SK-N-SH treated with all-trans-retinoic acid at 6 μM for 48 hours (cell line): ENCODE data around the gene SLMAP.
"Not testable (repeated sequence)": the region's sequence is repeated elsewhere in the genome, so short reads cannot be mapped to it uniquely, and the experiment has no call there.

ENCODE experiments used
- ATAC-seq: fragments of 200-7000 bp; cut with Tn5 transposase; 3 replicates; pipeline ENCODE4 v1.9.1; 2020; ENCODE audit warnings: mild to moderate bottlenecking, moderate library complexity
- ARNTL ChIP-seq: fragments of 450-650 bp; formaldehyde crosslinking; IDR thresholded peaks from 2 replicates; pipeline ENCODE4 v1.5.0; 2020; ENCODE audit warnings: low read depth, mild to moderate bottlenecking, moderate library complexity, borderline replicate concordance
- BACH2 ChIP-seq: fragments of 250-450 bp; sonication (Bioruptor Pico); IDR thresholded peaks from 2 replicates; pipeline ENCODE4 v1.9.0; 2021; ENCODE audit warnings: mild to moderate bottlenecking, borderline replicate concordance
- CSDC2 ChIP-seq: fragments of 250-450 bp; sonication (Bioruptor Pico); IDR thresholded peaks from 2 replicates; pipeline ENCODE4 v1.5.0; 2020; ENCODE audit warnings: mild to moderate bottlenecking, moderate library complexity
- CSRNP3 ChIP-seq: fragments of 250-450 bp; sonication (Bioruptor Pico); IDR thresholded peaks from 2 replicates; pipeline ENCODE4 v1.5.1; 2021; ENCODE audit warnings: mild to moderate bottlenecking, moderate library complexity
- ESRRG ChIP-seq: fragments of 250-450 bp; sonication (Bioruptor Pico); IDR thresholded peaks from 2 replicates; pipeline ENCODE4 v1.6.1; 2021; ENCODE audit warnings: mild to moderate bottlenecking
- GLIS3 ChIP-seq: fragments of 250-450 bp; sonication (Bioruptor Pico); IDR thresholded peaks from 2 replicates; pipeline ENCODE4 v1.5.0; 2020; ENCODE audit warnings: mild to moderate bottlenecking, moderate library complexity
- ISL1 ChIP-seq: fragments of 250-450 bp; sonication (Bioruptor Pico); IDR thresholded peaks from 2 replicates; pipeline ENCODE4 v2.1.2; 2022; ENCODE audit warnings: mild to moderate bottlenecking, moderate library complexity
- POU6F1 ChIP-seq: fragments of 250-450 bp; sonication (Bioruptor Pico); IDR thresholded peaks from 2 replicates; pipeline ENCODE4 v1.8.0; 2021; ENCODE audit warnings: low read depth, mild to moderate bottlenecking, moderate library complexity, borderline replicate concordance
- PPARA ChIP-seq: fragments of 250-450 bp; sonication (Bioruptor Pico); IDR thresholded peaks from 2 replicates; pipeline ENCODE4 v1.5.0; 2020; ENCODE audit warnings: mild to moderate bottlenecking, borderline replicate concordance
- RARB ChIP-seq: fragments of 250-450 bp; sonication (Bioruptor Pico); IDR thresholded peaks from 2 replicates; pipeline ENCODE4 v1.8.0; 2021; ENCODE audit warnings: mild to moderate bottlenecking, moderate library complexity
- SNAI2 ChIP-seq: fragments of 250-450 bp; sonication (Bioruptor Pico); IDR thresholded peaks from 2 replicates; pipeline ENCODE4 v1.5.0; 2020; ENCODE audit warnings: mild to moderate bottlenecking, moderate library complexity
- TCF4 ChIP-seq: fragments of 250-450 bp; sonication (Bioruptor Pico); IDR thresholded peaks from 2 replicates; pipeline ENCODE4 v1.8.0; 2021; ENCODE audit warnings: mild to moderate bottlenecking, moderate library complexity, borderline replicate concordance
- TOX ChIP-seq: fragments of 250-450 bp; sonication (Bioruptor Pico); IDR thresholded peaks from 2 replicates; pipeline ENCODE4 v1.8.0; 2021; ENCODE audit warnings: mild to moderate bottlenecking, moderate library complexity, borderline replicate concordance
- TSHZ2 ChIP-seq: fragments of 250-450 bp; sonication (Bioruptor Pico); IDR thresholded peaks from 2 replicates; pipeline ENCODE4 v1.5.0; 2020; ENCODE audit warnings: mild to moderate bottlenecking, moderate library complexity
- ZC3H10 ChIP-seq: fragments of 250-450 bp; sonication (Bioruptor Pico); IDR thresholded peaks from 2 replicates; pipeline ENCODE4 v1.5.1; 2021; ENCODE audit warnings: mild to moderate bottlenecking, moderate library complexity
- ZFP3 ChIP-seq: fragments of 250-450 bp; sonication (Bioruptor Pico); IDR thresholded peaks from 2 replicates; pipeline ENCODE4 v1.5.0; 2020; ENCODE audit warnings: mild to moderate bottlenecking, moderate library complexity
- ZFP30 ChIP-seq: fragments of 450-650 bp; formaldehyde crosslinking; IDR thresholded peaks from 2 replicates; pipeline ENCODE4 v1.5.0; 2022; ENCODE audit warnings: mild to moderate bottlenecking, moderate library complexity
- ZNF565 ChIP-seq: fragments of 450-650 bp; formaldehyde crosslinking; conservative IDR thresholded peaks from 2 replicates; pipeline ENCODE4 v1.5.0; 2020; ENCODE audit warnings: low read depth, mild to moderate bottlenecking, moderate library complexity
- ZNF70 ChIP-seq: fragments of 450-650 bp; formaldehyde crosslinking; IDR thresholded peaks from 2 replicates; pipeline ENCODE4 v1.5.0; 2020; ENCODE audit warnings: mild to moderate bottlenecking, moderate library complexity
- ZNF8 ChIP-seq: fragments of 450-650 bp; formaldehyde crosslinking; IDR thresholded peaks from 2 replicates; pipeline ENCODE4 v1.5.0; 2020; ENCODE audit warnings: mild to moderate bottlenecking, moderate library complexity

Gene SLMAP

GRCh38 chr3:57864853-57865252 is 108.7 kb downstream of the SLMAP start (continued):
- no peak for TF ChIP-seq BACH2
- no peak for TF ChIP-seq ISL1 (CRISPR knock-in tag)

- not testable (repeated sequence) for ATAC-seq
These were observed 113.0 kb downstream of the SLMAP start for GRCh38 chr3:57869110-57869509.

- no peak for ATAC-seq
These were observed 116.5 kb downstream of the SLMAP start for GRCh38 chr3:57872606-57873005.

GRCh38 chr3:57876632-57877031 is 120.5 kb downstream of the SLMAP start:
- no peak for TF ChIP-seq ZNF8 (CRISPR knock-in tag)
- TF ChIP-seq ZFP30, result no peak
- no peak for TF ChIP-seq RARB
- no peak for TF ChIP-seq GLIS3 (CRISPR knock-in tag)
- TF ChIP-seq TSHZ2 (CRISPR knock-in tag), result no peak
- TF ChIP-seq BACH2, result no peak
- no peak for TF ChIP-seq ARNTL
- no peak for TF ChIP-seq PPARA (CRISPR knock-in tag)
- TF ChIP-seq CSRNP3 (CRISPR knock-in tag), result no peak
- TF ChIP-seq TCF4 (CRISPR knock-in tag), result no peak
- TF ChIP-seq ESRRG (CRISPR knock-in tag), result no peak
- TF ChIP-seq ISL1 (CRISPR knock-in tag), result no peak
- no peak for TF ChIP-seq ZNF70 (CRISPR knock-in tag)
- TF ChIP-seq ZNF565, result no peak
- TF ChIP-seq CSDC2 (CRISPR knock-in tag), result no peak
- TF ChIP-seq POU6F1 (CRISPR knock-in tag), result no peak
- no peak for TF ChIP-seq ZC3H10
- TF ChIP-seq ZFP3 (CRISPR knock-in tag), result no peak
- no peak for ATAC-seq

More at GRCh38 chr3:57872606-57873005, 116.5 kb downstream of the SLMAP start:
- TF ChIP-seq CSDC2 (CRISPR knock-in tag) (no peak), CSRNP3 (CRISPR knock-in tag) (no peak), TOX (CRISPR knock-in tag) (no peak), GLIS3 (CRISPR knock-in tag) (no peak)

GRCh38 chr3:57877116-57877515 is 121.0 kb downstream of the SLMAP start:
- no peak for ATAC-seq
- TF ChIP-seq SNAI2 (CRISPR knock-in tag), result no peak
- TF ChIP-seq TSHZ2 (CRISPR knock-in tag), result no peak
- no peak for TF ChIP-seq ZFP30
- no peak for TF ChIP-seq ZNF565

GRCh38 chr3:57884436-57884835 is 128.3 kb downstream of the SLMAP start:
- ATAC-seq, result not testable (repeated sequence)
